Stimulated activated naive B cell treated with anti-CD40 and anti-IgM and Interleukin-4, amounts not matched to agents 10 μg/mL and 1 μg/mL and 100 μg/mL, for 72 hours (primary cell): Measurements from ENCODE around the gene LINC01488.

ENCODE experiments used
- ATAC-seq, 2 donors: fragments of 150-1000 bp; cut with Tn5 transposase; replicated peaks; 2 replicates each; pipeline ENCODE4 v1.10.0; 2021; ENCODE audit warnings: moderate library complexity in 1 of 2
- DNase-seq: peaks from one replicate; pipeline ENCODE4 v3.0.0; 2021
- H3K27ac Mint-ChIP-seq: one replicate; pipeline ENCODE4 v1.8.0; 2022; ENCODE audit warnings: mild to moderate bottlenecking, mixed read lengths
- H3K27me3 Mint-ChIP-seq, 2 donors: one replicate each; pipeline ENCODE4 v1.8.0; 2022; ENCODE audit warnings: mixed read lengths in 2 of 2
- H3K36me3 Mint-ChIP-seq, 2 donors: one replicate each; pipeline ENCODE4 v1.8.0; 2022; ENCODE audit warnings: mixed read lengths in 2 of 2, mild to moderate bottlenecking in 1 of 2
- H3K4me1 Mint-ChIP-seq, 2 donors: one replicate each; pipeline ENCODE4 v1.8.0; 2022; ENCODE audit warnings: mixed read lengths in 2 of 2, mild to moderate bottlenecking in 1 of 2
- H3K4me3 Mint-ChIP-seq, 2 donors: one replicate each; pipeline ENCODE4 v1.8.0; 2022; ENCODE audit warnings: mild to moderate bottlenecking in 2 of 2, mixed read lengths in 2 of 2, moderate library complexity in 1 of 2
- H3K9me3 Mint-ChIP-seq, 2 donors: one replicate each; pipeline ENCODE4 v1.8.0; 2022; ENCODE audit warnings: mixed read lengths in 2 of 2, mild to moderate bottlenecking in 1 of 2

LINC01488 gene

DNA sequence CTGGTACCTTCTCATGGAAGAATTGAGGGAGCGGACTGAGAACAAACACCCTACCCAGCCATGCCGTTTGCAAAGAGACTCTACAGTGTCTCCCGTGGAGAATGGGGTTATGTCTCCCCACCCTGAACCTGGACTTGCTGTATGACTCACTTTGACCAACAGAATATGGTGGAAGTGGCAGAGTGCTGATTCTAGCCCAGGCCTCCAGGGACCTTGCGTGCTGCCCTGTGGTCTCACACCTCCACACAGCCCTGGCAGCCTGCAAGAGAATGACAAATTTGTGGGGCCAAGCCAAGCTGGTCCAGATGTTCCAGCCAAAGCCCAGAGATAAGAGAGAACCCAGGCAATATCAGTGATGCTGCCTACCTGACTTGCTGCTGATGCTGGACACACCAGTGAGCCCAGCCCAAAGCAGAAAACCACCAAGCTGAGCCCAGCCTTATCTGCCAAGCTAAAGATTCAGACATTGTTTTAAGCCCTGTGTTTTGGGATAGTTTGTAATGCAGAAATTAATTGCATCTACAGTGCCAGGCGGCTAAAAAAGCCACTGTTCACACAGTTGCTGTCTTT, 8.1 kb upstream of the LINC01488 start:
- no peak for DNase-seq
- Mint-ChIP-seq H3K9me3 (peaks cover 6 to 7% of the 10 kb centered on the region in 2 donors), H3K4me1 (peaks cover 0 to 5% of the 10 kb centered on the region in 2 donors), H3K4me3 (no peak overlapping the region), H3K36me3 (peaks cover 3 to 6% of the 10 kb centered on the region in 2 donors), H3K27ac (no peak overlapping the region), H3K27me3 (peaks cover 25 to 39% of the 10 kb centered on the region in 2 donors)
- peak in 1 of 2 donors; percentile 39 for ATAC-seq

DNA sequence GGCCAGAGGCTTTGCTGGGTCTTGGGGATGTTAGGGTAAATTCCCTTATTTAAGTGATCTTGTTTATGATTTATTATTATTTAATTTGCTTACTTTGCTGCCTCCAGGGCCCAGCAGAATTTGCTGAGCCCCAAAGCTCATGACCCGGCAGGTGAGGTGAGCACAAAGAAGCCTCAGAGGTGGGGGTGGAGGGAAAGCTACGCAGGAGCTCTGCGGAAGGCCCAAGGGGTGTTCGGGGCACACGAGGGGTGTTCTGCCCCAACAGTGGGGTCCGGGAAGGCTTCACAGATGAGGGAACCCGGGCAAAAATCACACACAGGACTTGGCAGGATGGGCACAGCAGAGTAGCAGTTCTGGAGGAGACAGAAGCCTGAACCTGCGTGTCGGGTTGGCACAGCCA, 6.7 kb upstream of the LINC01488 start:
- Mint-ChIP-seq H3K9me3 (peaks cover 6 to 7% of the 10 kb centered on the region in 2 donors), H3K36me3 (peaks cover 3 to 6% of the 10 kb centered on the region in 2 donors), H3K4me1 (peaks cover 0 to 5% of the 10 kb centered on the region in 2 donors), H3K4me3 (no peak overlapping the region), H3K27me3 (peaks cover 21 to 28% of the 10 kb centered on the region in 2 donors), H3K27ac (no peak overlapping the region)
- DNase-seq: no peak
- no peak for ATAC-seq

- Mint-ChIP-seq H3K27me3 (peaks cover 21 to 28% of the 10 kb centered on the region in 2 donors), H3K4me3 (no peak overlapping the region), H3K27ac (no peak overlapping the region), H3K4me1 (peaks cover 0 to 5% of the 10 kb centered on the region in 2 donors), H3K9me3 (peaks cover 6 to 7% of the 10 kb centered on the region in 2 donors), H3K36me3 (peaks cover 3 to 6% of the 10 kb centered on the region in 2 donors)
- ATAC-seq (no peak), DNase-seq (no peak)
Observed at GRCh38 chr11:69475141-69475865, 6.2 kb upstream of the LINC01488 start.

DNA sequence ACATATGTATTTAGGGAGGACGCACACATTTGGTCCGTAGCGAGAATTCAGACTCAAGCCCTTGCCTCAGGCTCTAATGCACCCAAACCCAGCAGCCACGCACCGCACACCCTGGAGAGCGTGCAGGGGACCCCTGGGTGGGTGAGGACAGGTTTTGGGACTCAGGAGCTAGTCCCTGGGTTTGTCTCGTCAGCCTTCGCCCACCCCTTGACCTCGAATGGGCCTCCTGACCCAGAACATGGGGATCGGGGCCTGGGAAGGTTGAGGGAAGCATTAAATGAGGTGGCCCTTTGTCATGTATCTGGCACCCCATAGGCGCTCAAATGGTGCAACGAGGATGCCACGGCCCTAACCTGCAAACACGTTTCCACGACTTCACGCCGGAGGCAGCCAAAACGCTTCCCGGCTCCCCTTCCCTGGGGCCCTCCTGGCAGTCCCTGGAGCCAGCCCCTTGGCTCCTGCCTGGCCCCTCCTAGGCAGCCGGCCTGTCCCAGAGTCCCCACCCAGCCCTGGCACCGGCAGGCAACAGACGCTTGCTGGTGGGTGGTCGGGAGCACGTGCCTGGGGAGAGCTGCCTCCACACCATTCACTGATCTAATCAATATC, 5.5 kb upstream of the LINC01488 start:
- DNase-seq: no peak
- no peak for ATAC-seq
- H3K4me1 Mint-ChIP-seq: peaks cover 0 to 5% of the 10 kb centered on the region in 2 donors
- peaks cover 6 to 7% of the 10 kb centered on the region in 2 donors for H3K9me3 Mint-ChIP-seq
- peaks cover 21 to 28% of the 10 kb centered on the region in 2 donors for H3K27me3 Mint-ChIP-seq
- no peak overlapping the region for H3K27ac Mint-ChIP-seq
- peaks cover 3 to 6% of the 10 kb centered on the region in 2 donors for H3K36me3 Mint-ChIP-seq
- no peak overlapping the region for H3K4me3 Mint-ChIP-seq

- Mint-ChIP-seq H3K4me3 (no peak overlapping the region), H3K4me1 (no peaks in the 10 kb centered on the region), H3K27ac (no peak overlapping the region), H3K27me3 (peaks cover 21 to 22% of the 10 kb centered on the region in 2 donors), H3K36me3 (peaks cover 3 to 6% of the 10 kb centered on the region in 2 donors), H3K9me3 (peaks cover 6 to 7% of the 10 kb centered on the region in 2 donors)
- no peak for ATAC-seq
- no peak for DNase-seq
Observed at GRCh38 chr11:69476509-69476961, 4.9 kb upstream of the LINC01488 start.

DNA sequence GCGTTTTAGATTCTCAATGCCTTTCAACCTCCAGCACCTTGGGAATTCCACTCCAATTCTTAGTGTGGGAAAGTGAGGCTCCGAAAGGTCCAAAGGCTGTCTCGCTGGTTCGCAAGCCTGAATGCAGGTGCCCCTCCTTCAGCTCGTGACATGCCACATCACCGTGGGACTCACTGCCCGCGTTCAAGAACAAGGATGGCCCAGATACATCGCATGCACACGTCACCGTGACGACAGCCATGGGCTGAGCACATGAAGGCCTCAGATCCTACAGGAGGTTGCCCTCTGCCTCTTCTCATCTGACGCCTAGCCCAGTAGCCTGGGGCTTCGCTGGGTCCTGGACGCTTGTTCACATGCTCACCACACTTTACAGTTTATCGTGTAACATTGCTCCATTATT, 4.4 kb upstream of the LINC01488 start:
- Mint-ChIP-seq H3K4me3 (no peak overlapping the region), H3K27me3 (peaks cover 16 to 17% of the 10 kb centered on the region in 2 donors), H3K36me3 (peaks cover 3 to 6% of the 10 kb centered on the region in 2 donors), H3K27ac (no peak overlapping the region), H3K4me1 (no peaks in the 10 kb centered on the region), H3K9me3 (peaks cover 6 to 7% of the 10 kb centered on the region in 2 donors)
- ATAC-seq (no peak), DNase-seq (no peak)

DNA sequence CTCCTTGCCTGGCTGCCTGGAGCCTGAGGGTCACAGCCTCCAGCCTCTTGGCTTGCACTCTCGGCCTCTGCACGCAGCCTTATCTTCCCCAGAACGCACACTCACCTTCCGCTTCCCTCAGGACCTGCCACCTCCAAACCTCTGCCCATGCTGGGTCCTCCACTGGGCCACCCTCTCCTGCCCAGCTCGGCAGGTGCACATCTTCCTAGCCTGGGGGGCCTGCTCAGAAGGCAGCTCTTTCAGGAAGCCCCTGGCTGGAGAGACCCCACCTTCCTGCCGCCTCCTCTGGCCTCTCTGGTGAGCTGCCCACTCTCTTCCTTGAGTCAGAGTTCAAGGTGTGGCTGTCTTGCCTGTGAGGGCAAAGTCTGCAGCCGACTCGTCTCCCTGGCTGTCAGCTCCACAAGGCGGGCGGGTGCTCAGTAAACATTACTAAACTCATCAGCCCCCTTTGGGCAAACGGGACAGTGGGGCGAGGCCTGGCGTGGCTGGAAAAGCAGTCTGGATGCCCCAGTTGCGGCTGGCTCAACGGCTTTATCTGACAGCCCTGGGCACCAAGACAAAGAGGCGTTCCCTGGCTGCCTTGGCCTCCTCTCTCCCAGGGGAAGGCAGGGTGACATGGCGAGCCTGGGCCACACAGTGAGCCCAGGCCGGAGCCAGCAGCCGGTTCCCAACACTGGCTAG, 1.7 kb upstream of the LINC01488 start:
- Mint-ChIP-seq H3K4me1 (no peaks in the 10 kb centered on the region), H3K27ac (no peak overlapping the region), H3K4me3 (no peak overlapping the region), H3K36me3 (no peaks in the 10 kb centered on the region), H3K27me3 (no peaks in the 10 kb centered on the region), H3K9me3 (no peaks in the 10 kb centered on the region)
- ATAC-seq (no peak), DNase-seq (no peak)

- DNase-seq (no peak), ATAC-seq (no peak)
- H3K27me3 Mint-ChIP-seq: no peaks in the 10 kb centered on the region
- H3K4me1 Mint-ChIP-seq: no peaks in the 10 kb centered on the region
- H3K4me3 Mint-ChIP-seq: no peak overlapping the region
- H3K36me3 Mint-ChIP-seq: no peaks in the 10 kb centered on the region
- H3K9me3 Mint-ChIP-seq: no peaks in the 10 kb centered on the region
- H3K27ac Mint-ChIP-seq: no peak overlapping the region
Observed at GRCh38 chr11:69480547-69481392, 693 bp upstream of the LINC01488 start.

GRCh38 chr11:69482322-69482721, 859 bp downstream of the LINC01488 start:
- H3K27me3 Mint-ChIP-seq: no peaks in the 10 kb centered on the region
- H3K9me3 Mint-ChIP-seq: no peaks in the 10 kb centered on the region
- ATAC-seq (no peak), DNase-seq (no peak)
- H3K36me3 Mint-ChIP-seq: no peaks in the 10 kb centered on the region
- H3K4me3 Mint-ChIP-seq: no peak overlapping the region
- H3K27ac Mint-ChIP-seq: no peak overlapping the region
- no peaks in the 10 kb centered on the region for H3K4me1 Mint-ChIP-seq

DNA sequence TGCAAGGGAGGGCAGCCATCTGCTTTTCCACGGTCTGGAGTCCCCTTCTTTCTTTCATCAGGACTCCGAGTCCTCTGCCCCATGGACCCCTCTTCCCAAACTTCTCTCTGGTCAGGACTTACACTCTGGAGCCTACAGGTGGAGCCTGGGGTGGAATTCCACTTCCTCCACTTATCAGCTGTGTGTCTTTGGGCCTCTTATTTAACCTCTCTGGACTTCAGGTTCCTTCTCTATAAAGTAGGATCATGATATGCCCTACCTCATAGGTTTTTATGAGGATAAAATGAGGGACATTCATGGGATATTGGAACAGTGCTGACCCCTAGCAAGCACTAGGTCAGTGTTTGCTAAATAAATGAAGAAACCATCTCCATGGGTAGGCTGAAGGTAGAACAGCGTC, 1.7 kb downstream of the LINC01488 start:
- no peak for DNase-seq
- H3K4me3 Mint-ChIP-seq: no peak overlapping the region
- no peak overlapping the region for H3K27ac Mint-ChIP-seq
- no peaks in the 10 kb centered on the region for H3K27me3 Mint-ChIP-seq
- no peaks in the 10 kb centered on the region for H3K9me3 Mint-ChIP-seq
- no peaks in the 10 kb centered on the region for H3K36me3 Mint-ChIP-seq
- no peaks in the 10 kb centered on the region for H3K4me1 Mint-ChIP-seq
- no peak for ATAC-seq

GRCh38 chr11:69483691-69484426, 2.4 kb downstream of the LINC01488 start:
- H3K36me3 Mint-ChIP-seq: no peaks in the 10 kb centered on the region
- H3K4me1 Mint-ChIP-seq: no peaks in the 10 kb centered on the region
- no peak for DNase-seq
- no peaks in the 10 kb centered on the region for H3K27me3 Mint-ChIP-seq
- no peak overlapping the region for H3K27ac Mint-ChIP-seq
- ATAC-seq: no peak
- H3K9me3 Mint-ChIP-seq: no peaks in the 10 kb centered on the region
- no peak overlapping the region for H3K4me3 Mint-ChIP-seq

DNA sequence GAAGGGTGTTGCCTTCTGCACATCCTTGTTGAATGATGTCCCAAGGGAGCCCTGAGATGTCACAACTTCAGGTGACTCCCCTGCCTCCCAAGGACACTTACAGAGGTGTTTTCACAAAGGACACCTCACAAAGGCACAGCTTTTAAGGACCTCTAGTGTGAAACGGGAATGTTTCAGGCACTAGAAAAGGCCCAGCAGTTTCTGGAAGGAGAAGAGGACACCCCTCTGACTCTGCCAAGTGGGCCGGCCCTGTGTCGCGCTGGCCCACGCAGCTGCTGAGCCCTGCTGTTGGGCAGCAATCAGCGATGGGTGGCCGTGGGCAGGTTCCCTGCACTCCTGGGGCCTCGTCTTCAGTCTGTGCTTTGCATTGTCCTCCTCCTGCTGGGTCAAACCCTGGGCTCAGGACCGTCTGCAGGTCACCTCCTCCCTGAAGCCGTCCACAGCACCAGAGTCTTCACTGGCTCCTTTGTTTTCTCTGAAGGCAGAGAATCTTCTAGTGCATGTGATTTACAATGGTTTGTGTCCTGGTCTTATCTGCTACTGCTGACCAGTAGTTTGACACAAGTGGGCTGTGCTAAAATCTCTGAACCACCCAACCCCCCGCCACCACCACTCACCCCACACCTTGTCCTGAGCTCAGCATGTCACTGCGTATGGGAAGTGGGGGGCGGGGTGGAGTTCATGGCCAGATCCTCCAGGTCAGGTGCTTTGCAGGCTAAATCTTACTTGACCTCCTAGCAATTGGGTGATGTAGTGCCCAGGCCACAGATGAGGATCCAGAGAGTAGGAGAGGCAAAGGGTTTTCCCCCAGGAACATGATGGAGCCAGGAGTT, 3.2 kb downstream of the LINC01488 start:
- no peak overlapping the region for H3K27ac Mint-ChIP-seq
- H3K36me3 Mint-ChIP-seq: no peaks in the 10 kb centered on the region
- ATAC-seq (no peak), DNase-seq (no peak)
- H3K9me3 Mint-ChIP-seq: no peaks in the 10 kb centered on the region
- H3K4me3 Mint-ChIP-seq: no peak overlapping the region
- peaks cover 0 to 2% of the 10 kb centered on the region in 2 donors for H3K4me1 Mint-ChIP-seq
- H3K27me3 Mint-ChIP-seq: no peaks in the 10 kb centered on the region
